Adrenal gland (tissue), 5 donors: Measurements from ENCODE around the gene CHST11.

Source experiments
- POLR2A ChIP-seq, 2 donors: fragments of 450-650 bp; IDR thresholded peaks; one replicate each; pipeline ENCODE4 v1.6.1; 2017; ENCODE audit warnings: antibody characterized with exemption in 2 of 2, mild to moderate bottlenecking in 2 of 2, moderate library complexity in 1 of 2
- TF ChIP-seq, protein P1 (sequence below), 6 experiments: fragments of 450-650 bp in 4 of 6; fragments of 200-600 bp in 2 of 6; sonication (generic) in 1 of 6; IDR thresholded peaks; 1 replicate in 5 of 6; 2 replicates in 1 of 6; pipeline versions ENCODE4 v1.5.1 to v1.8.0; 2016 to 2021; ENCODE audit warnings: antibody characterized with exemption in 6 of 6, mild to moderate bottlenecking in 2 of 6, moderate library complexity in 1 of 6
- donor health status: DM: no; HTN: no; CAD: no.

DNA sequence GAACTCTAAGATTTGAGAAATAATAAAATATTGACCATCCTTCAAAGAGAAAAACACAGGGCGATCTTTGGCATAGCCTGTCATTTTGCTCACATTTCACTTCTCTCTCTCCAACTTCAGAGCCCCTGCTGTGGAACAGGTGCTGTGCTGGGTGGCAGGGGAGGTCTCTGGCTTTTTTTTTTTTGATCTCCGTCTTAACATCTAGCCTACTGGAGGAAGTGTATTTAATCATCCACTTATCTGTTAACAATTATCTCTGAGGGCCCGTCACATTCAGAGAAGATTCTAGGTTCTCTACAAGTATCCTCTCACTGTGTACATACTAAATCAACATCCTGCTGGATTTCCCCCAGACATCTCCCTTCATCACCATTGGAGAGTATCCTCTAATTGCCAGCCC is 34.1 kb downstream of the CHST11 start:
- TF ChIP-seq, protein P1, sequence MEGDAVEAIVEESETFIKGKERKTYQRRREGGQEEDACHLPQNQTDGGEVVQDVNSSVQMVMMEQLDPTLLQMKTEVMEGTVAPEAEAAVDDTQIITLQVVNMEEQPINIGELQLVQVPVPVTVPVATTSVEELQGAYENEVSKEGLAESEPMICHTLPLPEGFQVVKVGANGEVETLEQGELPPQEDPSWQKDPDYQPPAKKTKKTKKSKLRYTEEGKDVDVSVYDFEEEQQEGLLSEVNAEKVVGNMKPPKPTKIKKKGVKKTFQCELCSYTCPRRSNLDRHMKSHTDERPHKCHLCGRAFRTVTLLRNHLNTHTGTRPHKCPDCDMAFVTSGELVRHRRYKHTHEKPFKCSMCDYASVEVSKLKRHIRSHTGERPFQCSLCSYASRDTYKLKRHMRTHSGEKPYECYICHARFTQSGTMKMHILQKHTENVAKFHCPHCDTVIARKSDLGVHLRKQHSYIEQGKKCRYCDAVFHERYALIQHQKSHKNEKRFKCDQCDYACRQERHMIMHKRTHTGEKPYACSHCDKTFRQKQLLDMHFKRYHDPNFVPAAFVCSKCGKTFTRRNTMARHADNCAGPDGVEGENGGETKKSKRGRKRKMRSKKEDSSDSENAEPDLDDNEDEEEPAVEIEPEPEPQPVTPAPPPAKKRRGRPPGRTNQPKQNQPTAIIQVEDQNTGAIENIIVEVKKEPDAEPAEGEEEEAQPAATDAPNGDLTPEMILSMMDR (IDR thresholded peaks at IDR 0.05): no peak
- TF ChIP-seq POLR2A (IDR thresholded peaks at IDR 0.05): no peak
